Measurements from ENCODE around the gene LILRA6. TPM values are rescaled to one million over a fixed set of nuclear protein-coding genes. Genes with fewer than 3 reads are reported as not detected.
"Not testable (repeated sequence)": the region's sequence is repeated elsewhere in the genome, so short reads cannot be mapped to it uniquely, and the experiment has no call there.

LILRA6 gene
- total RNA-seq, 1 experiment from 2014 or later, result not detected

DNA sequence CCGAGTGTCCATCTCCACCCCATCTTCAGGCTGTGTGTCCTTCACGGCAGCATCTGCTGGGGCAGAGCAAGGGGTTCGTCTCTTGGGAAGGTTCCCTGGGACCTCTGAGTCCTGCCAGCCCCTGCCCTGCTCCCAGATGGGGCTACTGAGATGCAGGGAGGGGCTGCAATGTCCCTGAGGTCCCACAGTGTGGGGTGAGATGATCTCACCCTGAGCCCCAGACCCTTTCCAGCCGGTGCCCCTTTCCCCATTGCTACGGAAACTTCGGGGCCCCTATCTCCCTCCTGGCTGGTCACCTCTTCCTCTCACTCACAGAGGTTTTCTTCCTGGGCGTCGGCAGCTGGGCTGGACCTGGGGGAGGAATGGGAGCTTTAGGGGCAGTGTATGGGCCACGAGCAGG, 33.4 kb upstream of the LILRA6 start:
- Histone ChIP-seq H3K36me3 (replicated peaks; ENCODE audit: control insufficient read depth, insufficient read depth, low read length) (no peaks in the 10 kb centered on the region), H3K27me3 (ENCODE audit: control insufficient read depth, insufficient read depth, low read length) (peaks cover 1% of the 10 kb centered on the region; the same call in 1 of the 2 replicates), H3K4me3 (ENCODE audit: insufficient read depth, low read depth, low read length) (no peak overlapping the region)
- no peak for DNase-seq

GRCh38 chr19:54274516-54274915, 31.9 kb upstream of the LILRA6 start:
- H3K4me3 ChIP-seq (ENCODE audit: insufficient read depth, low read depth, low read length); H3K27me3 ChIP-seq (ENCODE audit: control insufficient read depth, insufficient read depth, low read length); DNase-seq; H3K36me3 ChIP-seq (replicated peaks; ENCODE audit: control insufficient read depth, insufficient read depth, low read length): not testable (repeated sequence)

GRCh38 chr19:54273821-54274220, 31.2 kb upstream of the LILRA6 start:
- no peak for DNase-seq
- no peak overlapping the region for H3K4me3 ChIP-seq (ENCODE audit: insufficient read depth, low read depth, low read length)
- no peaks in the 10 kb centered on the region for H3K36me3 ChIP-seq (replicated peaks; ENCODE audit: control insufficient read depth, insufficient read depth, low read length)
- no peaks in the 10 kb centered on the region for H3K27me3 ChIP-seq (ENCODE audit: control insufficient read depth, insufficient read depth, low read length)

DNA sequence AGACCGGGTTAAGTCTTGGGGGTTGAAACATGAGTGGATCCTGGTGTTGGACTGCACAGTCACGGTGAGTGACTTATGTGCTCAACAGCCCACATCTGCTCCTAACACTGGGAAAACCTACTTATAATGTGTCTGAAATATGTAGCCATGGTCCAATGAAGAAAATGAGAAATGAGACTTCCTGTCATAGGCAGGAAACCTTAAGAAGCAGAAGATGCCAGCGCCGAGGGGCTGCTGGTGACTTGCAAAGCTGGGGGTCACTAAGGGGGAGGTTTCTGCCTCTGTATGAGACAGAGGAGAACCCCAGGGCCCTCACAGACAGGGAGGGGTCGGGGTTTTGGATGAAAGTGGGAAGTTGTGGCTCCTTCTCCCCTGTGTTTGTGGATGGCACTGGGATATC, 29.6 kb upstream of the LILRA6 start:
- not testable (repeated sequence) for H3K36me3 ChIP-seq (replicated peaks; ENCODE audit: control insufficient read depth, insufficient read depth, low read length); DNase-seq; H3K27me3 ChIP-seq (ENCODE audit: control insufficient read depth, insufficient read depth, low read length); H3K4me3 ChIP-seq (ENCODE audit: insufficient read depth, low read depth, low read length)

DNA sequence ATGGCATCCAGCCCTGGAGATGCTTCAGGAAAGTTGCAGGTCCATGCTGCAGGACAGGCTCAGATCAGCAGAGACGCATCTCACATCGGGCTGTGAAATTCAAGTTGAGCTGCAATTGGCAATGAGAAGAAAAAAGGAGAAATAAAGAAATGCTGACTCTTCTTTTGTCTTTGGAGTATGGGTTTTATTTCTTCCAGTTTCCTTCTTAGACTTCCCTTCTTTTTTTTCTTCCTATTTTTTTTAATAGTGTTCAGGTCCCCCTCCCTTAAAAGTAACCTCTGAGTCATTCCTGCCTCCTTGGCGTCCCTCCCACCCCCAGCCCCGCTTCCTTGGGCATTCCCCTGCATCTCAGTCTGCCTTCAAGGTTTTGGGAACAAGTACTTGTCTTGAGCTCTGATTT, 29.0 kb upstream of the LILRA6 start:
- H3K36me3 ChIP-seq (replicated peaks; ENCODE audit: control insufficient read depth, insufficient read depth, low read length); H3K4me3 ChIP-seq (ENCODE audit: insufficient read depth, low read depth, low read length); DNase-seq; H3K27me3 ChIP-seq (ENCODE audit: control insufficient read depth, insufficient read depth, low read length): not testable (repeated sequence)

- Histone ChIP-seq H3K27me3 (ENCODE audit: control insufficient read depth, insufficient read depth, low read length) (no peaks in the 10 kb centered on the region; the same call in 1 of the 2 replicates), H3K4me3 (ENCODE audit: insufficient read depth, low read depth, low read length) (no peak overlapping the region), H3K36me3 (replicated peaks; ENCODE audit: control insufficient read depth, insufficient read depth, low read length) (no peaks in the 10 kb centered on the region)
- no peak for DNase-seq
Observed at GRCh38 chr19:54271106-54271505, 28.5 kb upstream of the LILRA6 start.

DNA sequence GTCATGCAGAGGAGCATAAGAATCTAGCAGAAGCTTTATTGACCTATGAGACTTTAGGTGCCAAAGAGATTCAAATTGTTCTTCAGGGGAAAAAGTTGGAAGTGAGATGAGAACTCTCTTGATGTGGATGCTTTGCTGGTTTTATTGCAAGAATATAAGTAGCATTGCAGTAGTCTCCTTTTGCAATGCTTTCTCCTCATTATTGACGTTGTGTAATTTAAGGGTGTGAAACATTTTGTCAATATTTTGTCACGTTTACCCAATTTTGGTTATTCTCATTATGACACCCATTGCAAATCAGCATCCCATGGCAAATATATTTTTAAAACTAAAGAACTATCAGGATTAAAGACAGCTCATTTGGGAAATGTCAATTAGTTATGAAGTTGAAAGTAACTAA, 26.3 kb upstream of the LILRA6 start:
- no peaks in the 10 kb centered on the region; the same call in 1 of the 2 replicates for H3K27me3 ChIP-seq (ENCODE audit: control insufficient read depth, insufficient read depth, low read length)
- no peak for DNase-seq
- no peak overlapping the region for H3K4me3 ChIP-seq (ENCODE audit: insufficient read depth, low read depth, low read length)
- H3K36me3 ChIP-seq (replicated peaks; ENCODE audit: control insufficient read depth, insufficient read depth, low read length), result no peaks in the 10 kb centered on the region

DNA sequence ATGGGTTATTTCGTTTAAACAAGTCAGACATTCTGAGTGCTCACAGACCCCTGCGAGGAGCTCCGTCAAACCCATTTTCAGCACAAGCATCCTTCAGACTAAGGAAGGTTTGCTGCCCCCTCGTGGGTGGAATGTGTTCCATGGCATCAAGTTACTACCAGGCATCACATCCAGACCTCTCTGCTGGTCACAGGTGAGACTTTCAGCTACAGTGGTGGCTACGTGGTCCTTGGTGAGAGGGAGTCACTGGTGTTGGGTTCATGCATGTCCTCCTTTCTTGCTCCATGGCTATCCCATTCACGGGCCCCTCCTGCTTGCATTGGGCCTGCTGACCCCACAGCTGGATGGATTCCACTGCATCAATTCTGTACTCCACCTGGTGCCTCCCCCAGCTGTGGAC, 23.5 kb upstream of the LILRA6 start:
- Histone ChIP-seq H3K36me3 (replicated peaks; ENCODE audit: control insufficient read depth, insufficient read depth, low read length) (no peaks in the 10 kb centered on the region), H3K27me3 (ENCODE audit: control insufficient read depth, insufficient read depth, low read length) (no peaks in the 10 kb centered on the region; the same call in 1 of the 2 replicates), H3K4me3 (ENCODE audit: insufficient read depth, low read depth, low read length) (no peak overlapping the region)
- peak; percentile 88 for DNase-seq

DNA sequence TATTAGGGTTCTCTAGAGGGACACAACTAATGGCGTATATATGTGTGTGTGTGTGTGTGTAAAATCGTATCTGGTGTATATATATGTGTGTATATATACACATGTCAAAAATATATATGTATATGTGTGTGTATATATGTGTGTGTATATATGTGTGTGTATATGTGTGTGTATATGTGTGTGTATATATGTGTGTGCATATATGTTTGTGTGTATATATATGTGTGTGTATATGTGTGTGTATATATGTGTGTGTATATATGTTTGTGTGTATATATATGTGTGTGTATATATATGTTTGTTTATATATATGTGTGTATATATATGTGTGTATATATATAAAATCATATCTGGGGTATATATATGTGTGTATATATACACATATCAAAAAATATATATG, 19.9 kb upstream of the LILRA6 start:
- Histone ChIP-seq H3K36me3 (replicated peaks; ENCODE audit: control insufficient read depth, insufficient read depth, low read length) (no peaks in the 10 kb centered on the region), H3K27me3 (ENCODE audit: control insufficient read depth, insufficient read depth, low read length) (no peaks in the 10 kb centered on the region; the same call in 1 of the 2 replicates), H3K4me3 (ENCODE audit: insufficient read depth, low read depth, low read length) (no peak overlapping the region)
- DNase-seq, result no peak

DNA sequence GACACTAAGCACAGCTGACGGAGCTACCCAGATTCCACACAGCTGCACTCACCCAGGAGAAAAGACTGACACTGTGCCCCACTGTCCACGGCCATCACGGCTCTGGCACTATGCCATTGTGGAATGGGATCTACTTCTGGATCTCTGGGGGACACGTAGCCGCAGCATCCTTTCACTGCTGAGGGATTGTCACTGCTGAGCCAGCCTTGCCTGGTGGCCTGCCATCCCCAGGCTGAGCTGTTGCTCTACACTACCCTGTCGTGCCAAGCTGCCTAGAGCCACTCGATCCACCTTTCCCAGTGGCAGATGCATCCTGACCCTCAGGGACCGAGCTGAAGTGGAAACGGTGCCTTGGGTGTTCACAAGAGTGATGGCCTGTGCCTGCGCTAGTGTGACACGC, 19.5 kb upstream of the LILRA6 start:
- H3K27me3 ChIP-seq (ENCODE audit: control insufficient read depth, insufficient read depth, low read length), result no peaks in the 10 kb centered on the region; the same call in 1 of the 2 replicates
- no peak overlapping the region for H3K4me3 ChIP-seq (ENCODE audit: insufficient read depth, low read depth, low read length)
- DNase-seq, result no peak
- no peaks in the 10 kb centered on the region for H3K36me3 ChIP-seq (replicated peaks; ENCODE audit: control insufficient read depth, insufficient read depth, low read length)

GRCh38 chr19:54257116-54257480, 14.5 kb upstream of the LILRA6 start, which contains the start of gene LILRB5:
TSS of gene LILRB5 (minus strand) at chr19:54257273. CDS start at chr19:54257193, 80 bp downstream.
- H3K4me3 ChIP-seq (ENCODE audit: insufficient read depth, low read depth, low read length), result no peak within 1 kb of the TSS
- H3K27me3 ChIP-seq (ENCODE audit: control insufficient read depth, insufficient read depth, low read length), result no peaks in the 10 kb centered on the region; the same call in 1 of the 2 replicates
- H3K36me3 ChIP-seq (replicated peaks; ENCODE audit: control insufficient read depth, insufficient read depth, low read length), result no peaks in the 10 kb centered on the region
- DNase-seq, result peak; percentile 27

DNA sequence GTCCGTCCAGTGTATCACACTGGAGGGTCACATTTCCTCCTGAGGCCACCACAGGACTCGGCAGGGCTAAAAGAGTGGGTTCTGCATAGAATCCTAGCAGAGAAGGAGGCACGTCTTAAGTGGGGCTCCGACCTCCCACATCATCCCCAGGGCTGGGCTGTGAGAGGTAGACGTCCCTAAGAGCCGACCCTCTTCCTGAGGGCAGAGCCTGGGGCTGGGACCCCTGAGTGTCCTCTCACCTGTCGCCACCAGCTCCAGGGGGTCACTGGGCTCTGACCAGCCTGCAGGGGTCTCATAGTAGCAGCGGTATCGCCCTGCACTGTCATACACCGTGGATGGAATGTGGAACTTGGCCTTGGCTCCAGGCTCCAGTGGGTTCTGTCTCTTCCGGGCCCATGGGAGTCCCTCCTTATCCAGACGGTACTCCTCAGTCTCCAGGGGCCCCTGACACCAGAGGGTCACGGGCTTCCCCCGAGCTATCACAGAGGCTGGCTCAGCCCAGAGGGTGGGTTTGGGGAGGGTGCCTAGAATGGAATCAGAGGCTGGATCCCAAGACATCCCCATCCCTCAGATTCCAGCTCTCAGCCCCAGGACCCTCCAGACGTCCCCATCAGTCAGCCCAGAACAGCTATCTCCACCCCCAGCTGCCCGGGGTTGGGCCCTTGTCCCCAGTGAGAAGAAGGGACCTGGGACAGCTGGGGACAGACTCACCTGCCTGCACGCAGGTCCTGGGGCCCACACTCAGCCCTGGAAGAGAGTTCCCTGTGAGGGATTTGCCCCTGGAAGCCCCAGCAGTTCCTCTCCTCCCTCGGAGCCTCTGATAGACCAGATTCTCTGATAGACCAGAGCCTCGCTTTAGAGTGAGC, 13.9 kb upstream of the LILRA6 start:
- DNase-seq, result peak; percentile 33

DNA sequence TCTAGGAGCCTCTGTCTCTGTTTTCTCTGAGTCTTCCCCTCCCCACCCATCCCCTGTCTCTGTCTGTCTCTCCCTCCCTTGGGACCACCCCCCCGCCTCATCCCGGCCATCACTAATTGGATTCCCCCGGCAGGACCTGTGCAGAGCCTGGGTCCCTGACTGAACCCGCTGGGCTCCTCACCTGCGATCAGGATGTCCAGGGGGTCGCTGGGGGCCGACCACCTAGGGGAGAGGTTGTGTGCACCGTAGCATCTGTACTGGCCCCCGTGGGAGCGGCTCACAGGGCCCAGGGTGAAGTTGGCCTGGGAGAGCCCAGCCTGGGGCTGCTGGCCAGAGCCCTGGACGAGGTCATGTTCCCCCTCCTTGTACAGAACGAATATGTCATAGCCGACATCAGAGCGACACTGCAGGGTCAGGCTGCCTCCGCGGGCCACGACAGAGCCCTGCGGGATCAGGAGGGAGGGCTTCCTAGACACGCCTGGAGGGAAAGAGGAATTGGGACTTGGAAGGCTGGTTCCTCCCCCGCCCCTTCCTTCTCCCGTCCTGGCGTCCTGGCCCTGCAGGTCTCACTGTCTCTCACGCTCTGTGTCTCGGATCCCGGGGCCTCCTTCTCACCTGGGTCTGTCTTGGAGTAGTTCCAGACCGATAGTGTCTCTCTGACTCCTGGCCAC, 12.7 kb upstream of the LILRA6 start:
- Histone ChIP-seq H3K27me3 (ENCODE audit: control insufficient read depth, insufficient read depth, low read length) (no peaks in the 10 kb centered on the region; the same call in 1 of the 2 replicates), H3K4me3 (ENCODE audit: insufficient read depth, low read depth, low read length) (no peak overlapping the region), H3K36me3 (replicated peaks; ENCODE audit: control insufficient read depth, insufficient read depth, low read length) (no peaks in the 10 kb centered on the region)
- peak; percentile 57 for DNase-seq

More for the DNA sequence above, 13.9 kb upstream of the LILRA6 start:
- Histone ChIP-seq H3K4me3 (ENCODE audit: insufficient read depth, low read depth, low read length) (no peak overlapping the region), H3K27me3 (ENCODE audit: control insufficient read depth, insufficient read depth, low read length) (no peaks in the 10 kb centered on the region; the same call in 1 of the 2 replicates), H3K36me3 (replicated peaks; ENCODE audit: control insufficient read depth, insufficient read depth, low read length) (no peaks in the 10 kb centered on the region)

DNA sequence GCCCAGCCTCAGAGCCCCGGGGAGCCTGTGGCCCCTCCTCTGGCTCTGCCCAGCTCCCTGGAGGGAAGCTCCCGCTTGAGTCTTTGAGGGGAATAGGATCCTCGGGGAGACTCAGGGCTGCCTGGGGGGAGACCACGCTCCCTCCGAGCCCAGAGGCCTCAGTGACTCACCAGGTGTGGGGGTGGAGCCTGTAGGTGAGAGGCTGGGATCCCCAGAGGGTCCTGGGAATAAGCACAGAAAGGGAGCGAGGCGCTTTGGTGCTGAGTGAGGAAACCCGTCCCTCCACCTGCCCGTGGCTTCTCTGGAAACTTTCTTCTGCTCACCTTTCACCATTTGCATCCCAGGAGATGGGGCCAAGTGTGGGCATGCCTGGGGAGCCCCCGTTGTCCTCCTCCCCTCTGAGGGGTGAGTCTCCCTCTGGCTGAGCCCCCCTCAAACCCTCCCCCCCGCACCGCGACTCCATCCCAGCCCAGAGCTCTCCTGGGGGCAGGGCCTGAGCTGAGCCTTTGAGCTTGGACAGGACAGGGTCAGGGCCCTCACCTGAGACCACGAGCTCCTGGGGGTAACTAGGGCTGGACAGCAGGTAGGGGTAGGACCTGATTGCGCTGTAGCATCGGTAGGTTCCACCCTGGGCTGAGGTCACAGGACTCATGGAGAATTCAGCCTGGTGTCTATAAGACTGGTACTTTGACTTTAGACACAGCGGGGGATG, 11.8 kb upstream of the LILRA6 start:
- H3K4me3 ChIP-seq (ENCODE audit: insufficient read depth, low read depth, low read length), result no peak overlapping the region
- H3K27me3 ChIP-seq (ENCODE audit: control insufficient read depth, insufficient read depth, low read length), result no peaks in the 10 kb centered on the region; the same call in 1 of the 2 replicates
- no peaks in the 10 kb centered on the region for H3K36me3 ChIP-seq (replicated peaks; ENCODE audit: control insufficient read depth, insufficient read depth, low read length)
- peak; percentile 71 for DNase-seq

Measured in H7 (cell line).